SU-DHL-6 (cell line): ENCODE measurements around the gene CYP3A7.
"Not testable (repeated sequence)": the region's sequence is repeated elsewhere in the genome, so short reads cannot be mapped to it uniquely, and the experiment has no call there.

Source experiments
- H2AFZ ChIP-seq: fragments of 200-600 bp; sonication (generic); 2 replicates; pipeline ENCODE4 v1.6.1; 2014; ENCODE audit warnings: low read depth, mild to moderate bottlenecking, moderate library complexity, mixed read lengths, antibody characterized with exemption, low read length; ENCODE audit not compliant: severe bottlenecking
- H3F3A ChIP-seq: fragments of 200-600 bp; shearing (Covaris generic); 2 replicates; pipeline ENCODE4 v1.6.0; 2016; ENCODE audit warnings: antibody characterized with exemption, mild to moderate bottlenecking; ENCODE audit not compliant: insufficient read depth
- H3K27ac ChIP-seq: fragments of 200-600 bp; sonication (generic); 2 replicates; pipeline ENCODE4 v1.5.1; 2016; ENCODE audit warnings: low read depth, mild to moderate bottlenecking, low read length, moderate library complexity, mixed read lengths
- H3K27me3 ChIP-seq: fragments of 200-600 bp; sonication (generic), shearing (Covaris generic); 2 replicates; pipeline ENCODE4 v1.6.0; 2014; ENCODE audit warnings: mild to moderate bottlenecking, low read length
- H3K36me3 ChIP-seq: fragments of 200-600 bp; sonication (generic); 2 replicates; pipeline ENCODE4 v1.6.1; 2014; ENCODE audit warnings: mild to moderate bottlenecking, low read length, mixed read lengths
- H3K4me2 ChIP-seq: fragments of 300-600, 200-600 bp; shearing (Covaris generic), sonication (generic); 2 replicates; pipeline ENCODE4 v1.6.0; 2014; ENCODE audit warnings: low read length, low read depth, mild to moderate bottlenecking; ENCODE audit not compliant: poor library complexity, severe bottlenecking
- H3K4me3 ChIP-seq: fragments of 200-600 bp; sonication (generic); 2 replicates; pipeline ENCODE4 v1.5.1; 2014; ENCODE audit warnings: antibody characterized with exemption, low read length, mild to moderate bottlenecking, mixed read lengths; ENCODE audit not compliant: insufficient read depth, poor library complexity, severe bottlenecking
- H3K79me2 ChIP-seq: fragments of 200-600 bp; sonication (generic); 2 replicates; pipeline ENCODE4 v1.6.1; 2014; ENCODE audit warnings: mild to moderate bottlenecking, low read length, moderate library complexity; ENCODE audit not compliant: insufficient read depth
- H3K9ac ChIP-seq: fragments of 200-600 bp; sonication (generic); 2 replicates; pipeline ENCODE4 v1.7.0; 2014; ENCODE audit warnings: mild to moderate bottlenecking, low read length
- H3K9me2 ChIP-seq: fragments of 200-600 bp; sonication (generic); replicated peaks from 2 replicates; pipeline ENCODE4 v1.6.1; 2014; ENCODE audit warnings: low read length; ENCODE audit not compliant: insufficient read depth
- H3K9me3 ChIP-seq: fragments of 200-600 bp; sonication (generic); 2 replicates; pipeline ENCODE4 v1.6.1; 2014; ENCODE audit warnings: low read length, mixed read lengths; ENCODE audit not compliant: insufficient read depth
- H4K20me1 ChIP-seq: fragments of 200-600 bp; sonication (generic); 2 replicates; pipeline ENCODE4 v1.6.1; 2014; ENCODE audit warnings: low read depth, mild to moderate bottlenecking, antibody characterized with exemption, low read length, moderate library complexity, mixed read lengths
- CTCF ChIP-seq: fragments of 200-600 bp; sonication (generic); IDR thresholded peaks from one replicate; pipeline ENCODE4 v1.5.1; 2017; ENCODE audit warnings: antibody characterized with exemption, mild to moderate bottlenecking, low read length, moderate library complexity; ENCODE audit not compliant: insufficient read depth, poor library complexity, severe bottlenecking
- EZH2phosphoT487 ChIP-seq: fragments of 200-600 bp; sonication (generic), shearing (Covaris generic); conservative IDR thresholded peaks from 2 replicates; pipeline ENCODE4 v1.6.1; 2018; ENCODE audit warnings: mild to moderate bottlenecking, antibody characterized with exemption, low read length, moderate library complexity, mixed read lengths

The CYP3A7 gene

GRCh38 chr7:99772565-99772964 lies 37.6 kb upstream of the CYP3A7 start:
- Histone ChIP-seq H3K4me2 (no peak overlapping the region), H3K36me3 (no peaks in the 10 kb centered on the region), H3K4me3 (no peak overlapping the region), H3K9me3 (no peaks in the 10 kb centered on the region), H3K9ac (no peak overlapping the region), H3K9me2 (no peaks in the 10 kb centered on the region), H3F3A (no peaks in the 10 kb centered on the region), H3K27ac (no peak overlapping the region), H3K27me3 (no peaks in the 10 kb centered on the region), H2AFZ (no peak overlapping the region), H4K20me1 (no peaks in the 10 kb centered on the region), H3K79me2 (no peaks in the 10 kb centered on the region)
- TF ChIP-seq CTCF: no peak
- no peak for TF ChIP-seq EZH2phosphoT487

- H3K9me3 ChIP-seq, H3K36me3 ChIP-seq, H3K4me3 ChIP-seq, H3K4me2 ChIP-seq, H3K27ac ChIP-seq, H3K79me2 ChIP-seq, H3K9me2 ChIP-seq, H3F3A ChIP-seq, H3K27me3 ChIP-seq, H2AFZ ChIP-seq, H3K9ac ChIP-seq, H4K20me1 ChIP-seq: not testable (repeated sequence)
These were observed 34.5 kb upstream of the CYP3A7 start for GRCh38 chr7:99769494-99769893.

- Histone ChIP-seq H4K20me1 (no peaks in the 10 kb centered on the region), H3K4me3 (no peak overlapping the region), H3K9me3 (no peaks in the 10 kb centered on the region), H3K4me2 (no peak overlapping the region), H2AFZ (no peak overlapping the region), H3K9ac (no peak overlapping the region), H3K27me3 (no peaks in the 10 kb centered on the region), H3K27ac (no peak overlapping the region), H3K9me2 (no peaks in the 10 kb centered on the region), H3K36me3 (no peaks in the 10 kb centered on the region), H3F3A (no peaks in the 10 kb centered on the region), H3K79me2 (no peaks in the 10 kb centered on the region)
- TF ChIP-seq CTCF: no peak
- TF ChIP-seq EZH2phosphoT487: no peak
These were observed 33.5 kb upstream of the CYP3A7 start for GRCh38 chr7:99768471-99768870.

- Histone ChIP-seq H3K9ac (no peak overlapping the region), H3K36me3 (no peaks in the 10 kb centered on the region), H2AFZ (no peak overlapping the region), H3K4me2 (no peak overlapping the region), H3K27ac (no peak overlapping the region), H3K4me3 (no peak overlapping the region), H3K27me3 (no peaks in the 10 kb centered on the region), H3K9me2 (no peaks in the 10 kb centered on the region), H3K79me2 (no peaks in the 10 kb centered on the region), H3F3A (no peaks in the 10 kb centered on the region), H4K20me1 (no peaks in the 10 kb centered on the region), H3K9me3 (no peaks in the 10 kb centered on the region)
- TF ChIP-seq CTCF (no peak), EZH2phosphoT487 (no peak)
These were observed 32.7 kb upstream of the CYP3A7 start for GRCh38 chr7:99767662-99768061.
